ENCODE data around the gene MAPRE2. TPM values are rescaled to one million over a fixed set of nuclear protein-coding genes. Genes with fewer than 3 reads are reported as not detected.

Gene MAPRE2
- 29.6 TPM for polyA plus RNA-seq (ENCODE audit: insufficient read length)
- long read RNA-seq, donor 1, full-length matches to known transcripts, result 10 of 37 reads
- long read RNA-seq, donor 1, partial matches to known transcripts, result 27 of 37 reads
- long read RNA-seq, donor 1, other reads (novel, unspliced or antisense), result 0 of 37 reads
- long read RNA-seq, donor 2, full-length matches to known transcripts, result 8 of 8 reads
- long read RNA-seq, donor 2, partial matches to known transcripts, result 0 of 8 reads
- long read RNA-seq, donor 2, other reads (novel, unspliced or antisense), result 0 of 8 reads
- long read RNA-seq, donor 3, full-length matches to known transcripts, result 9 of 27 reads
- long read RNA-seq, donor 3, partial matches to known transcripts, result 18 of 27 reads
- long read RNA-seq, donor 3, other reads (novel, unspliced or antisense), result 0 of 27 reads
- long read RNA-seq, donor 4, result 0 reads
- long read RNA-seq, donor 5, full-length matches to known transcripts, result 6 of 6 reads
- long read RNA-seq, donor 5, partial matches to known transcripts, result 0 of 6 reads
- long read RNA-seq, donor 5, other reads (novel, unspliced or antisense), result 0 of 6 reads
- long read RNA-seq, donor 6, full-length matches to known transcripts, result 8 of 34 reads
- long read RNA-seq, donor 6, partial matches to known transcripts, result 26 of 34 reads
- long read RNA-seq, donor 6, other reads (novel, unspliced or antisense), result 0 of 34 reads
- long read RNA-seq, donor 7, full-length matches to known transcripts, result 12 of 12 reads
- long read RNA-seq, donor 7, partial matches to known transcripts, result 0 of 12 reads
- long read RNA-seq, donor 7, other reads (novel, unspliced or antisense), result 0 of 12 reads
- long read RNA-seq, donor 8, full-length matches to known transcripts, result 4 of 13 reads
- long read RNA-seq, donor 8, partial matches to known transcripts, result 9 of 13 reads
- long read RNA-seq, donor 8, other reads (novel, unspliced or antisense), result 0 of 13 reads

DNA sequence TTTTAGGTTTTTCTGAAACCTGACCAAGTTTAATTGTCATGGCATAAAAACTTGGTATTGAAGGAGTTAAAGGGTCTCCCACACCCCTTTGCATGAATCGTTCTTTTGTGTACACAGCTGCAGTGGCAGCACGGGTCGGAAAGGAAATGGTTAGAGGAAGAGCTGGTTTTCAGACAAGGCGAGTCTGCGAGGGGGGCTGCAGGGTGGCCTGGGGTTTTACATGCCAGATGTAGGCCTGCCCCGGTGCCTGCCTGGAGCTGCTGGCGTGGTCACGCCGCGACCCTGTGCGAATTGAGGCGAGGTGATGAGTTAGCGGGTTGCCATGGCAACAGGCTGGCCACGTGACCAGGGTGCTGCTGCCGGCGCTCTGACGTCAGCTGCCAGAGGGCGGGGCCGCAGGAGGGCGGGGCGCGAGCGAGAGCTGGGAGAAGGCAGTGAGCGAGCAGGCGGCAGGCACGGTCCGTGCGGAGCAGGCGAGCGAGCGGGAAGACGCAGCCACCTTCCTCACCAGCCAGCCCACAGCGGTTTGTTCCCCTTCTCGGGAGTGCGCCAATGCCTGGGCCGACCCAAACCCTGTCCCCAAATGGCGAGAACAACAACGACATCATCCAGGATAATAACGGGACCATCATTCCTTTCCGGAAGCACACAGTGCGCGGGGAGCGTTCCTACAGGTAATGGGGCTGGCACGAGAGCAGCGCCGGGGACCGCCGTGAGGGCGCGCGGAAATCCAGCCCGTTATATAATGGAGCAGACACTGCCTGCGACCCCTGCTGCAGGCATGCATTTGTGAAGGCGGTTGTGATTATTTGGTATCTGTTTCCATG lies at the start of gene MAPRE2:
TSS of gene MAPRE2 (plus strand) at position 426 of the 827 bp plus-strand sequence. CDS start at position 553, 127 bp downstream.
- peak; percentile 97 for DNase-seq

DNA sequence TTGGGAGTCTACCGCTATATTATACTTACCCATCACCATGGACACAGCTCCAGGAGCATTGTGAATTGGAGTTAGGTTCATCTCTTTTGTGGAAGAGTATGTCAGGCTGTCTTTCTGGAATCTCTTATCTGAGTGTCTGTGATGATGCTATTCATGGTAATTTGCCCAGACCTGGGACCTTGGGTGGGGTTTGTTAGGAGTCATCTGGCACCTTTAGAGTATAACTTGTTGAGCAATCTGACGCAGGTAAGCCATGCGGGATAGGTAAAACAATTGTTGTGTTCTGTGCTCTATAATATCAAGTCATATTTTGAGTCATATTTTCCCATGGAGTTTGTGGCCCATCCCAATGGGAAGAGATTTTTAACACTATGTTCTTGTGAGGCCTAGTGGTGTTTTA lies 49.7 kb upstream of the MAPRE2 start:
- DNase-seq, result no peak

DNA sequence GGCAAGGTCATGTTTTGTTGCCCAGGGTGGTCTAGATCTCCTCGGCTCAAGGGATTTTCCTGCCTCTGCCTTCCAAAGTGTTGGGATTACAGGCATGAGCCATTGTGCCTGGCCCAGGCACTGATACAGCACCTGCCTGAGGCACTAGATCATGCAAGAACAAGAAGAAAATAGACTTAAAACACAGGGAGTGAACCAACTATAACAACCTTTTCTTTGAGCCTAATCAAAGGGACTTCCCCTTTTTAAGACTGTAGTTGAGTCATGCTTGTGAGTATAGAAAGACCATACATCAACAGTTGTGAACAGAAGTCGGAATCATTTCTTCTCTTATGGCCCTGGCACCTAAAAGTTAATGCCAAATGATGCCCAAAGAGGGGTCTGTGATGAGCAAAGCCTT lies 47.9 kb upstream of the MAPRE2 start:
- DNase-seq, result no peak

DNA sequence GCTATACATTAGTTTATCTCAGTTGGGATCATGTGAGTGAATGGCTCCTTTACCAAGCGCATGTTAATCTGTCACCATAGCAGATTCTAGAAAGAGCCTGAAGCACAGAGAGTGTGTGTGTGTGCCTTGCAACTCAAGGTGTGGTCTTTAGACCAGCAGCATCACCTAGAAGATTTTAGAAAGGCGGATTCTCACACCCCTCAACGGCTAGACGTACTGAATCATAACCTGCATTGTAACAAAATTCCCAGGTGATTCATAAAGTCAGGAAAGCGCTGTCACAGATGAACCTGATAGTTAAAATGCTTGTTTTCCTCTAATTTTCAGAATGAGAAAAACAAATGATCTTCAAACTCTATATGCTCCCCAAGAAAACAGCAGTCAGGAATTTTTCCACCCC lies 45.5 kb upstream of the MAPRE2 start:
- DNase-seq, result no peak

DNA sequence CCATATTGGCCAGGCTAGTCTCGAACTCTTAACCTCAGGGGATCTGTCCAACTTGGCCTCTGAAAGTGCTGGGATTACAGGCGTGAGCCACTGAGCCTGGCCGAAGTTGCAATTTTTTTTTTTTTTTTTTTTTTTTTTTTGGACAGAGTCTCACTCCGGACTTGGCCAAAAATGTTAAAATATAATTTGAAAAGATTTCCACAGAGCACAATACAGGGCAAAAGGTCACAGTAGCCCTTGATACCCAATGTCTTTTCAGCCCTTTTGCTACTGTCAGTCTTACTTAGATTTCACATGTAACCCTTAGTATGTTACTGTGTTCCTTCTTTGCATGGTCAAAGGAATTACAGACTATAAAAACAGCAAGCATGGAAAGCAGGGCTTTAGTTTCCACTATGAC lies 42.6 kb upstream of the MAPRE2 start:
- DNase-seq, result no peak

DNA sequence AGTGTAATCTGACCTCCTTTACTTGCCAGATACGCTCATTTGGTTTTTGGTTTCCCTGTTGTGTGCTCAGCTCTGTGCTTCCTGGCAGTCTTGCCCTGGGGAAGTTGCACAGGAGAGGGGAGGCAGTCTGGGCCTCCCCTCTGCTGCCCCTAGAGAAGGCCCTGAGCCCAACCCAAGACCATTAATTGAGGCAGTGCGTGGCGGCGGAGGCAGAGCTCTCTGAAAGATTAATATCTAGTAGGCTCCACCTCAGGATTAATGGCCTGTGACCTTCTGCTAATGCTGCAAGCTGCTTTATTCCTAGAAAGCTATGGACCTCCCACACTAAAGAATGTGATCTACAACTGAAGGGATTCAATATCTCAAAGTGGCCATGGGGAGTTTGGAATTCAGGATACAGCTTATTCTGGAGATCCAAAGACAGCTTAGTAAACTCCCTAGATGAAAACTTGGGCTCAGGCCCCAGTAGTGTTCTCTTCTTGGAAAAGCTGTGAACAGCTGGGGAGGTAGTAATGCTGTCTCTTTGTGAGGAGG lies 41.4 kb upstream of the MAPRE2 start:
- peak; percentile 65 for DNase-seq

DNA sequence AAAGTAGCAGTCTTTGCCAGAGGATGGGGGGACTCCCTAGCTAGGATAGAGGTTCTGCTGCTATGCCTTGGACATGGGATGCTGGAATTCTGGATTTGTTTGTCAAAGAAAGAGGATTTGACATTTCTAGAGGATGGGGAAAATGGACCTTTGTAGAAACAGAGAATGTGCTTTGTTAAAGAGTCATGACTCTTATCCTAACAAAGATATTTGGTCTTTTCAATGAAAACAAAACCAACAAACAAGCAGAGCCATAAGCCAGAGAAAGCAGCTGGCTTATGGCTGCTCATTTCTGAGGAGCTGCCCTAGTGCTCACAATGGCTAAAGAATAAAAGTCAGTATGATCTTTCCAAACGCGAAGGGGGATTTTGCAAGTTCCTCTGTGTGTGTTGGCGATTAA lies 40.8 kb upstream of the MAPRE2 start:
- DNase-seq, result no peak

DNA sequence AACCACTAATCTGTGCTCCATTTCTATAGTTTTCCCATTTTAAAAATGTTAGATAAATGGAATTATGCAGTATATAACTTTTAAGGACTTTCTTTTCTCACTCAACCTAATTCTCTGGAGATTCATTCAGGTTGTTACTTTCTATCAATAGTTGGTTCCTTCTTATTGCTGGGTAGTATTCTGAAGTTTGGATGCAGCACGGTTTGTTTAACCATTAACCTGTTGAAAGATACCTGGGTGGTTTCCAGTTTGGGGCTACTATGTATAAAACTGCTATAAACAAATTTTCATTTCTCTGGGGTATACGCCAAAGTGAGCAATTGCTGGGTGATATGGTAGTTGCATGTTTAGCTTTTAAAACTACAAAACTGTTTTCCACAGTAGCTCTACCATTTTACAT lies 39.1 kb upstream of the MAPRE2 start:
- DNase-seq, result no peak

DNA sequence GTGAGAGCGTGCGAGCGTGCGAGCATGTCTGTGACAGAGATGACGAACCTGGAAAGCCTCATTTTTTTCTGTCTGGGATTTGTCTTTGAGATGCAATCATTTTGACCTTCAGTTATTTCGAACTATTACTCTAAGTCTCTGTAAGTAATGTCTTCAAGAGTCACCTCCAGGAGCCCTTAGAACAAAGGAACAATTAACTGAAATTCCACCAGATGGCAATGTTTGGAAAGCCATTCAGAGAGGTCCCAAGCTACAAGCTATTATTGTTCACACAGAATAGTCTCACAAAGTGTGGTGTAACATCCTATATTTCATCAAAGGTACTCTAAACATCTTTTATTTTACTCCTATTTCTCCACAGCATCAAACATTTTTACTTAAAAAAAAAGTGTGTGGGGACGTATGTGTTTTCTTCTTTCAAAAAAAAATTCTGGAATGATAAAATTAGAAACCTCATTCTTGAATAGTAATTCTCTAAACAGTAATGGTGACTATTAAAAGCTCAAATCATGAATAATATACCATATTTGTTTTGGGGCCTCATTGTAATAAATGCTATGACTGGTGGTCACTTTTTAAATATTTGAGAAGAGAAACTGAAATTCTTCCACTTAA lies 35.1 kb upstream of the MAPRE2 start:
- DNase-seq, result peak; percentile 76

DNA sequence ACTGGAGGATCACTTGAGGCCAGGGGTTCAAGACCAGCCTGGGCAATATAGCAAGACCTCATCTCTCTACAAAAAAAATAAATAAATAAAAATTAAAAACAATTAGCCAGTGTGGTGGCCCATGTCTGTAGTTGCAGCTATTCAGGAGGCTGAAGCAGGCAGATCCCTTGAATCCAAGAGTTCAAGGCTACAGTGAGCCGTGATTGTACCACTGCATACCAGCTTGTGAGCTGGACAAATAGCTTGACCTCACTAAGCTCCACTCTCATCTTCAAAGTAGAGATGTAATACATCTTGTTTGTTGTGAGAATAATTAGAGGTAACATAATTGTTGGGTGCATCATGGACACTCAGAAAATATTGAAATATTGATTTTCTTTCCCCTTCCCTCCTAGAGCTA lies 31.1 kb upstream of the MAPRE2 start:
- DNase-seq, result no peak

DNA sequence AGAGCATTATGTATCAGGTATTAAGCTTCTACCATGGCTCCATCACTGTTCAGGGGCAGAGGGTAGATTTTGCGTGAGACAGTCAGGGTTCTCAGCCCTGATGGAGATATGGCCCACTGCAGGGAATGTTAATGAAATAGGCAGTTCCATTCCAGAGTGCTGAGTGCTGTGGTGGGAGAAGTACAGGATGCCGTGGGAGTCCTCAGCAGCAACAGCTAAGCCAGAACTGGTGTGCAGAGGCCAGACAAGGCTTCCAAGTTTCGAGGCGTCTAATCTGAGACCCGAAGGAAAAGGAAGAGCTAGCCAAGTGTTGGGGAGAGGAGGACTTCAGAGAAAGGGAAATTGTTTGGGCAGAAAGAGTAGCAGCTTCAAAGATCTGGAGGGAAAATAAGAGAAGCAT lies 30.2 kb upstream of the MAPRE2 start:
- DNase-seq, result no peak

DNA sequence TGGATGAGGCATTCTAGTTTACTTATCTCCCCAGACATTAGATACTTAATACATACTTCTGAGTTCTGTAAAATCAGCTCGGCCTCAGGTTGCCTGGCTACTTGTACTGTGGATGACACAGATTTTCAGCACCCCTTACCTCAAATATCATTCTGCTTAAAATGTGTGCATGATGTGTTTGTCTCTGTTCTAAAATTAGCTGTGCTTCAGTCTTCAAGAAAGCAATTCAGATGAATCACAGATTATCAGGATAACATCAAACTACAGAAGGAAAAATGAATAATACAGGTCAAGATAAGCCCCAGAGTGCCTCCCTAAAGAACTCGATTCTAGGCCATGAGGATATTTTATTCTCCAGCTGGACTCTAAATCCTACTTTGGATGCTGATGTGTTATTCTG lies 21.3 kb upstream of the MAPRE2 start:
- DNase-seq, result no peak

DNA sequence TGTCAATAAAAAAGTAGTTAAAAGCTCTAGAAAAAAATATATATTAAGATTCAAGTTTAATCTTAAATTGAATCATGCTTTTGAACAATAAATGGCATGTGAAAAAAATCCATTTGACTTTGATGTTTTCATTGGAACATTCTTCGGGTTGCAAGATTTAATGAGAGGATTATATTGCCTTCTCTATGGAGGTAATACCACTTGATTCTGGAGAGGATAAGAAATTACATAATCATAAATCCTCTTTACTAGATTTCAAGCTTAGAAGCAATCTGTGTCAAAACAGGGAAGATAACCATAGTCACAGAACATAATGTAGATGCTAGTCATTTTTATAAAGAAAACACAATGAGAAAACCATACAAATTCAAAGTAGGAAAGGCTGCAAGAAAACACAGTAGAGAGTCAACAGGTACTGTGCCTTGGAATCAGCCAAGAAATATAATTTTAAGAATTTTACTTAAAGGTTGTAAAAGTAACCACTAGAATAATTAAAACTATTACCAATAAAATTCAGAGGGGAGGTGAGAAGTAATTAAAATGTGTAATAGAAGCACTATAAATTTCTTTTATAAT lies 18.7 kb upstream of the MAPRE2 start:
- no peak for DNase-seq

DNA sequence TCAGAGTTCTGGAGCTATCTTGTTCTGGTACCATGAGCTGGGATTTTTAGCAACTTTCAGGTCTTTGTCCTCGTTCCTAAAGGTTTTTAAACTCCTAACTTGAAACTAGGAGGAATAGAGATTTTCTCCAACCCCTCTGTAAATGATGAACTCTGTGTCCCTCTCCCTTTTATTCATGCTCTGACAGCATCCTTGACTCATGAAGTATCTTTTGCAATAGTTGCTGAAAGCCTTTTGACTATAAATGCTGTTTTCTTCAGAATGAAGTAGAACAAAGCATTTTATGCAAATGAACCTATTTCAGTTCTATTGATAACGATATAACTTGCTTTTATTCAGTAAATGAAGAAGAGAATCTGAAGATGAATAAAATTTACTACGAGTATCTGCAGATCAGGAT lies 17.0 kb upstream of the MAPRE2 start:
- no peak for DNase-seq

DNA sequence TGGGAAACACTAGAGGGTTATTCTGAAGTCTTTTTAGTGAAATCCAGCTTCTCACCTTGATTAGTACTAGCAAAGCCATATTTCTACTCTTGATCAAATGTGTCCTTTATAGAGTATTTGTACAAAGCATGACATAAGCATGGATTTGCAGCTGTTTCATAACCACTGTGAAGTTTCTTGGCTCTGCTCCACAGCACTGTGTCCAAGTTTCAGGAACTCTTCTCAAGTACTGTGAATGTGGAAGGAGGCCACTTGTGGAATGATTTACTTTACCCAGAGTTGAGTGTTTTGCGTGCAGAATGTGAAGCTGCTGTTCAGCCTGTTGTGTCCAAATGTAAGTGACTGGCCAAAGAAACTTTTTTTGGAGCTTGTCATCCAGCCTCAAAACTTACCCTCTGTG lies 16.2 kb upstream of the MAPRE2 start:
- peak; percentile 67 for DNase-seq

DNA sequence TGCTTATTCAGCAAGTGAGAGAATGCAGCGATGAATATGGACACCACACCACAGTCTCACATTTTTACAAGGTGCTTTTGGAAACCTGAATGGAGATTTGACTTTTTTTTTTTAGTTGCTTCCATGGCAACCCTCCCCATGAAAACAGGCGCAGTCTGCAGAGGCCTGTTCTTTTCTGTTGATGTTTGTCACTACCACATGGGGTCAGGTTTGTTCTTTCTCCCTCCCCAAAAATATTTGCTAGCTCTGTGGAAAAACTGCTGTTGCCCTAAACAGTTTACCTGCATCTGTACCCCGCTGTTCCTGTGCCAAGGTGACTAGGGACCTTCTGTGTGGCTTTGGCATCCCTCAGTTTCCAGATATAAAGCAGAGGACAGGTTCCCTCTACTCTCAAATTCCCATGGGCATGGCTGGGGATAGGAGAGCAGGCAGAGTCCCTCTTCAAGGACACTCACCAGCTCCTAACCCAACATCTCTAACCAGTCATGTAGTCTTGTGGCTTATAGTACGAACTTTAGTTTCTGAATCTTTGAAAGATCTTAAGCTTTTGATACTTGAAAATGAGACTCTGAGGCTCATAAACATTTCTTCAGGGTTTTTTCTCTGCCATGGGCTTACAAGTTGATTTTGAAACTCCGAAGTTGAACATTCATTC lies 14.7 kb upstream of the MAPRE2 start:
- DNase-seq, result no peak

DNA sequence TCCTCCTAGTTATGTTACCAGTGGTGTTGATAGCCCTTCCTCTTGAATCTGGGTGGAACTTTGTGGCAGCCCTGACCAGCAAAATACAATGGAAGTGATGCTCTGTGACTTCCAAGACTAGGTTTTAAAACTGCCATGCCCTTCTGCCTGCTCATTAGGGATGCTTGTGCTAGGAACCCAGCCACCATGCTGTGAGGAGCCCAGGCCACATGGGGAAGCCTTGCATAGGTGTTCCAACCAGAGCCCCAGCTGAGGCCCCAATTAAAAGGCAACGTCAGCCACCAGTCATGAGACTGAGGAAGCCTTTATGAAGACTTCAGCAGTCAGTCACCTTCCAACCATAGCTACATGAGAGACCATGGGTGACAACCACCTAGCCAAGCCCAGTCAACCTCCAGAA lies 14.0 kb upstream of the MAPRE2 start:
- DNase-seq, result no peak

DNA sequence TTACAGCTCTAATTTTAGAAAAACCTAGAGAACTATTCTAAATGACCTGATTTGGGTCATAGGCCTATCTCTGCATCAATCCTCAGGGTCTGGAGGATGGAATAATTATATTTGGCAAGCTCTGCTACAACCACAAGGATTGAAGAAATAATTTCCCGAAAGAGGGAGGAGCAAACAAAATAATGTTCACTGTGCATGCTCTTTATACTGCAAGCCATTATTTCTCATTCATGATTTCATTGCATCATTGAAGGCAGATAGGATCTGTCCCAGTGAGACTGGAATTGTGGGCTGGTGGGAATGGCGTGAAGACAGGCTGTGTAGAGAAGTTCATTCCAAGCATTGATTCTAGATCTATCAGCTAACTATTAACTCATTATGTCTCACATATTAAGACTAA lies 12.7 kb upstream of the MAPRE2 start:
- DNase-seq, result no peak

DNA sequence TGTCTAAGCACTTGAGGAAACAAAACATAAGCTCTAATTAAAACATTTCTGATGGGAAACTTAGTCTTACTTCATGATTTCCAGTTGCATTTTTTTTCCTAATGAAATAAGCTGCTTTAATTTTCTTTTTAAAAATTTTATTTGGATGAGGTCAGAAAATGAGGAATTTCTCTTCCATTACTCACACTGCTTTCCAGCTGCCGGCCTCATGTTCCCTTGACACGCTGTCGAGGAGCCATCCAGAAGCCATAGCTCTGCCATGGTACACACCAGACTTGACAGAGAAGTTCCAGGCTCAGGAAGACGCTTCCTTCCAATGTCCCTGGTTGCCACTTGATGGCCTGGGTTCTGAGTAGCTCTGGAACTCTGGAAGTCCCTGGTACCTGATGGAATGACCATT lies 12.1 kb upstream of the MAPRE2 start:
- DNase-seq, result no peak

DNA sequence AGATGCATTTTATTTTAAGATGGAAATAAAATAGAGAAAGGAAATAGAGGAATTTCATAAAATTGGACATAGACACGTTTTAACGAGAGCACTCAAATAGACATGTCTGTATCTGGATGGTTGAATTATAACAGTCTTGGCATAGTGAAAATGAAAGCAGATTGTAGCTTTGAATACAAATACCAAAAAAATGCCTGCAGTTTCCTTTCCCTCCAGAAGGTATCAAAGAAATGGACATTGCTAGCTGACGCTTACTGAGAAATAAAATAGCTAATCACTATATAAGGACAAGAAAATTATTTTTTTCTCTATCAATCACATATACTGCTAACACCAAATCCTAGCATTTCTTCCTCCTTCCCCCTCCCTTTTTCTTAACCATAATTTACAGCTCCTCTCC lies 11.4 kb upstream of the MAPRE2 start:
- DNase-seq, result no peak

Data from left kidney (tissue), 8 donors.